ENCODE data around the gene KRTAP1-5. TPM values are rescaled to one million over a fixed set of nuclear protein-coding genes. Genes with fewer than 3 reads are reported as not detected.

Gene KRTAP1-5
- total RNA-seq, 1 experiment from 2014 or later, result not detected

DNA sequence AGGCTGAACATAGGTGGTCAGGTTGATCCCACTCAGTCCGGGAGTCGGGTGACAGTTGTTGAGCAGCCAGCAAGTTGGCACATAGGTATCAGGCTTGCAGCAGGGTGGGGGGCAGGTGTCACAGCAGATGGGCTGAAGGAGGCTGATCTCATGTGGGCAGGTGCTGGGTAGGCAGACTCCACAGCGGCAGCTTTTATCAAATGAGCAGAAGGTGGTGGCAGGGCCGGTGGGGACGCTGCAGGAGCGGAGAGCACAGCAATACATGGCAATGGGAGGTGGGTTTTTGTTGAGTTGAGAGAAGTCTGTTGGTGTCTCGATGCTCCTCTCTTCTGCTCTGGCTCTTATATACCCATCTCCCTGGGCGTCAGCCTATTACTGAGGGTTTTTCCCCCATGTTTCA lies 18.2 kb downstream of the KRTAP1-5 start, which contains the start of gene KRTAP3-1:
TSS of gene KRTAP3-1 (minus strand) at position 318 of the 400 bp plus-strand sequence. CDS start at position 264, 54 bp downstream.
- ChIA-PET CTCF (no interaction called here), POLR2A (no interaction called here)
- Histone ChIP-seq H3K36me3 (ENCODE audit: control insufficient read depth, insufficient read depth, low read length) (no peaks in the 10 kb centered on the region), H3K4me1 (ENCODE audit: control insufficient read depth, insufficient read depth, low read length) (no peaks in the 10 kb centered on the region), H3K4me3 (ENCODE audit: low read depth in 2 of 2, low read length in 2 of 2) (no peak within 1 kb of the TSS), H3K27me3 (ENCODE audit: control insufficient read depth, insufficient read depth, low read length) (no peaks in the 10 kb centered on the region; the same call in 1 of the 2 replicates), H3K27ac (ENCODE audit: low read length) (no peak within 1 kb of the TSS), H3K9me3 (ENCODE audit: control insufficient read depth, insufficient read depth, low read depth, low read length) (no peaks in the 10 kb centered on the region)
- TF ChIP-seq SIN3A (IDR thresholded peaks at IDR 0.05; ENCODE audit: borderline replicate concordance, insufficient read depth, low read depth, low read length) (no peak), TCF7L2 (IDR thresholded peaks at IDR 0.05; ENCODE audit: low read depth, low read length) (no peak), POLR2AphosphoS5 (IDR thresholded peaks at IDR 0.05; ENCODE audit: low read depth, low read length) (no peak)
- TF ChIP-seq, protein P1, sequence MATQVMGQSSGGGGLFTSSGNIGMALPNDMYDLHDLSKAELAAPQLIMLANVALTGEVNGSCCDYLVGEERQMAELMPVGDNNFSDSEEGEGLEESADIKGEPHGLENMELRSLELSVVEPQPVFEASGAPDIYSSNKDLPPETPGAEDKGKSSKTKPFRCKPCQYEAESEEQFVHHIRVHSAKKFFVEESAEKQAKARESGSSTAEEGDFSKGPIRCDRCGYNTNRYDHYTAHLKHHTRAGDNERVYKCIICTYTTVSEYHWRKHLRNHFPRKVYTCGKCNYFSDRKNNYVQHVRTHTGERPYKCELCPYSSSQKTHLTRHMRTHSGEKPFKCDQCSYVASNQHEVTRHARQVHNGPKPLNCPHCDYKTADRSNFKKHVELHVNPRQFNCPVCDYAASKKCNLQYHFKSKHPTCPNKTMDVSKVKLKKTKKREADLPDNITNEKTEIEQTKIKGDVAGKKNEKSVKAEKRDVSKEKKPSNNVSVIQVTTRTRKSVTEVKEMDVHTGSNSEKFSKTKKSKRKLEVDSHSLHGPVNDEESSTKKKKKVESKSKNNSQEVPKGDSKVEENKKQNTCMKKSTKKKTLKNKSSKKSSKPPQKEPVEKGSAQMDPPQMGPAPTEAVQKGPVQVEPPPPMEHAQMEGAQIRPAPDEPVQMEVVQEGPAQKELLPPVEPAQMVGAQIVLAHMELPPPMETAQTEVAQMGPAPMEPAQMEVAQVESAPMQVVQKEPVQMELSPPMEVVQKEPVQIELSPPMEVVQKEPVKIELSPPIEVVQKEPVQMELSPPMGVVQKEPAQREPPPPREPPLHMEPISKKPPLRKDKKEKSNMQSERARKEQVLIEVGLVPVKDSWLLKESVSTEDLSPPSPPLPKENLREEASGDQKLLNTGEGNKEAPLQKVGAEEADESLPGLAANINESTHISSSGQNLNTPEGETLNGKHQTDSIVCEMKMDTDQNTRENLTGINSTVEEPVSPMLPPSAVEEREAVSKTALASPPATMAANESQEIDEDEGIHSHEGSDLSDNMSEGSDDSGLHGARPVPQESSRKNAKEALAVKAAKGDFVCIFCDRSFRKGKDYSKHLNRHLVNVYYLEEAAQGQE (IDR thresholded peaks at IDR 0.05; ENCODE audit: insufficient read depth in 1 of 2, low read depth in 2 of 2, low read length in 1 of 2), result no peak
- TF ChIP-seq, protein P2, sequence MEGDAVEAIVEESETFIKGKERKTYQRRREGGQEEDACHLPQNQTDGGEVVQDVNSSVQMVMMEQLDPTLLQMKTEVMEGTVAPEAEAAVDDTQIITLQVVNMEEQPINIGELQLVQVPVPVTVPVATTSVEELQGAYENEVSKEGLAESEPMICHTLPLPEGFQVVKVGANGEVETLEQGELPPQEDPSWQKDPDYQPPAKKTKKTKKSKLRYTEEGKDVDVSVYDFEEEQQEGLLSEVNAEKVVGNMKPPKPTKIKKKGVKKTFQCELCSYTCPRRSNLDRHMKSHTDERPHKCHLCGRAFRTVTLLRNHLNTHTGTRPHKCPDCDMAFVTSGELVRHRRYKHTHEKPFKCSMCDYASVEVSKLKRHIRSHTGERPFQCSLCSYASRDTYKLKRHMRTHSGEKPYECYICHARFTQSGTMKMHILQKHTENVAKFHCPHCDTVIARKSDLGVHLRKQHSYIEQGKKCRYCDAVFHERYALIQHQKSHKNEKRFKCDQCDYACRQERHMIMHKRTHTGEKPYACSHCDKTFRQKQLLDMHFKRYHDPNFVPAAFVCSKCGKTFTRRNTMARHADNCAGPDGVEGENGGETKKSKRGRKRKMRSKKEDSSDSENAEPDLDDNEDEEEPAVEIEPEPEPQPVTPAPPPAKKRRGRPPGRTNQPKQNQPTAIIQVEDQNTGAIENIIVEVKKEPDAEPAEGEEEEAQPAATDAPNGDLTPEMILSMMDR (IDR thresholded peaks at IDR 0.05), result no peak
- DNase-seq (ENCODE audit: low read depth, low spot score) (no peak), ATAC-seq (no peak)
- no TSS peak for BruUV-seq (replicated peaks)
- intact Hi-C loops (cut with micrococcal nuclease; ENCODE audit: unreplicated experiment) (no loop called here), in situ Hi-C loops (cut with HindIII; ENCODE audit: low pct_unique_long_range_greater_than_20kb, low sequenced_read_pairs) (no loop called here)

DNA sequence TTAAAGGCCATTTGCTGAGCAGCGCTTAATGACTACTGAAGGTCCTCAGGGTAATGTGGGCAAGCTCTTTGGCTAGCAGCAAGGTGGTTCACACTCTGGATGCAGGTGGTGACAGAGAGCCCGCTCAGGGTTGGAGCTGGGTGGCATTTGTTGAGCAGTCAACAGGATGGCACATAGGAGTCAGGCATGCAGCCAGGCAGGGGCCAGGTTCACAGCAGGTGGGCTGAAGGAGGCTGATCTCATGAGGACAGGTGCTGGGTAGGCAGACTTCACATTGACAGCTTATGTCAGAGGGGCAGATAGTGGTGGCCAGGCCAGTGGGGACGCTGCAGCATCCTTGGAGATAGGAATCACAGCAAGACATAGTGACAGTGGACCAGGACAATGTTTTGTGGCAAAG lies 22.6 kb downstream of the KRTAP1-5 start:
- no peak overlapping the region for H3K27ac ChIP-seq (ENCODE audit: low read length)
- intact Hi-C loops (cut with micrococcal nuclease; ENCODE audit: unreplicated experiment), result no loop called here
- H3K4me1 ChIP-seq (ENCODE audit: control insufficient read depth, insufficient read depth, low read length), result no peaks in the 10 kb centered on the region
- no peak for ATAC-seq
- CTCF ChIA-PET, result interaction anchor here (0.6 kb wide), 1 partner anchor 668 kb away, joined by 5 read pairs; no protein-coding TSS in a partner anchor
- H3K9me3 ChIP-seq (ENCODE audit: control insufficient read depth, insufficient read depth, low read depth, low read length), result no peaks in the 10 kb centered on the region
- POLR2A ChIA-PET, result no interaction called here
- in situ Hi-C loops (cut with HindIII; ENCODE audit: low pct_unique_long_range_greater_than_20kb, low sequenced_read_pairs), result no loop called here
- H3K36me3 ChIP-seq (ENCODE audit: control insufficient read depth, insufficient read depth, low read length), result no peaks in the 10 kb centered on the region
- DNase-seq (ENCODE audit: low read depth, low spot score), result no peak
- peaks cover 4% of the 10 kb centered on the region; the same call in 1 of the 2 replicates for H3K27me3 ChIP-seq (ENCODE audit: control insufficient read depth, insufficient read depth, low read length)
- no peak overlapping the region for H3K4me3 ChIP-seq (ENCODE audit: low read depth in 2 of 2, low read length in 2 of 2)
- TF ChIP-seq, protein P2 (IDR thresholded peaks at IDR 0.05), result no peak
- TF ChIP-seq POLR2AphosphoS5 (IDR thresholded peaks at IDR 0.05; ENCODE audit: low read depth, low read length) (no peak), TCF7L2 (IDR thresholded peaks at IDR 0.05; ENCODE audit: low read depth, low read length) (no peak), SIN3A (IDR thresholded peaks at IDR 0.05; ENCODE audit: borderline replicate concordance, insufficient read depth, low read depth, low read length) (no peak)
- TF ChIP-seq, protein P1 (IDR thresholded peaks at IDR 0.05; ENCODE audit: insufficient read depth in 1 of 2, low read depth in 2 of 2, low read length in 1 of 2), result no peak
- BruUV-seq (replicated peaks), result no TSS peak
